ENCODE results near the gene GSTP1.

GSTP1 gene

GRCh38 chr11:67629386-67630227 lies 46.0 kb downstream of the GSTP1 start, which contains the start of gene NUDT8:
Gene NUDT8, minus strand, starts transcription at chr11:67629937. Its CDS starts 26 bp downstream, at chr11:67629911.
- peak within 1 kb of the TSS; percentile 84 to 91 for H3K27ac Mint-ChIP-seq
- H3K27me3 Mint-ChIP-seq = no peaks in the 10 kb centered on the region

GRCh38 chr11:67630228-67630942 lies 46.8 kb downstream of the GSTP1 start:
- Mint-ChIP-seq H3K27me3 (no peaks in the 10 kb centered on the region), H3K9me3 (no peaks in the 10 kb centered on the region), H3K27ac (peak overlapping the region; percentile 84 to 91), H3K36me3 (ENCODE audit: insufficient read depth) (peaks cover 4% of the 10 kb centered on the region), H3K4me3 (peak overlapping the region; percentile 89 to 90), H3K4me1 (ENCODE audit: low read depth in 2 of 2) (peaks cover 10 to 12% of the 10 kb centered on the region in 2 donors)
- ATAC-seq (replicated peaks) (peak; percentile 68), DNase-seq (peak; percentile 90 to 95 (median 91))

More at GRCh38 chr11:67629386-67630227, 46.0 kb downstream of the GSTP1 start, which contains the start of gene NUDT8:
- peak within 1 kb of the TSS; percentile 89 to 90 for H3K4me3 Mint-ChIP-seq
- peaks cover 10 to 12% of the 10 kb centered on the region in 2 donors for H3K4me1 Mint-ChIP-seq (ENCODE audit: low read depth in 2 of 2)
- no peaks in the 10 kb centered on the region for H3K9me3 Mint-ChIP-seq
- peak; percentile 87 to 93 (median 91) for DNase-seq
- peak; percentile 64 for ATAC-seq (replicated peaks)
- peaks cover 4% of the 10 kb centered on the region for H3K36me3 Mint-ChIP-seq (ENCODE audit: insufficient read depth)

GRCh38 chr11:67630943-67631331 lies 47.3 kb downstream of the GSTP1 start:
- H3K4me3 Mint-ChIP-seq = peak overlapping the region; percentile 89 to 90
- H3K27ac Mint-ChIP-seq = peak overlapping the region; percentile 84 to 91
- no peaks in the 10 kb centered on the region for H3K27me3 Mint-ChIP-seq
- H3K36me3 Mint-ChIP-seq (ENCODE audit: insufficient read depth) = peaks cover 4% of the 10 kb centered on the region
- DNase-seq (no peak), ATAC-seq (replicated peaks) (no peak)
- H3K4me1 Mint-ChIP-seq (ENCODE audit: low read depth in 2 of 2) = peaks cover 10 to 12% of the 10 kb centered on the region in 2 donors
- no peaks in the 10 kb centered on the region for H3K9me3 Mint-ChIP-seq

GRCh38 chr11:67631411-67631810 lies 47.8 kb downstream of the GSTP1 start:
- Mint-ChIP-seq H3K36me3 (ENCODE audit: insufficient read depth) (peaks cover 4% of the 10 kb centered on the region), H3K27me3 (no peaks in the 10 kb centered on the region), H3K27ac (peak overlapping the region in 1 of 2 donors; percentile 81), H3K4me3 (peak overlapping the region; percentile 89 to 90), H3K4me1 (ENCODE audit: low read depth in 2 of 2) (peaks cover 10 to 12% of the 10 kb centered on the region in 2 donors), H3K9me3 (no peaks in the 10 kb centered on the region)
- ATAC-seq (replicated peaks) (no peak), DNase-seq (no peak)

- Mint-ChIP-seq H3K27me3 (no peaks in the 10 kb centered on the region), H3K9me3 (no peaks in the 10 kb centered on the region), H3K4me3 (peak overlapping the region; percentile 51 to 89), H3K36me3 (ENCODE audit: insufficient read depth) (peaks cover 7% of the 10 kb centered on the region), H3K4me1 (ENCODE audit: low read depth in 2 of 2) (peaks cover 10% of the 10 kb centered on the region in 2 donors), H3K27ac (peak overlapping the region in 1 of 2 donors; percentile 81)
- DNase-seq (no peak), ATAC-seq (replicated peaks) (no peak)
These were observed 48.2 kb downstream of the GSTP1 start for GRCh38 chr11:67631853-67632174.

GRCh38 chr11:67632175-67632981 lies 48.8 kb downstream of the GSTP1 start:
- ATAC-seq (replicated peaks) (no peak), DNase-seq (no peak)
- H3K27me3 Mint-ChIP-seq = no peaks in the 10 kb centered on the region
- H3K36me3 Mint-ChIP-seq (ENCODE audit: insufficient read depth) = peaks cover 3% of the 10 kb centered on the region
- no peaks in the 10 kb centered on the region for H3K9me3 Mint-ChIP-seq
- H3K27ac Mint-ChIP-seq = peak overlapping the region in 1 of 2 donors; percentile 81
- H3K4me3 Mint-ChIP-seq = peak overlapping the region; percentile 51 to 89
- peaks cover 6 to 12% of the 10 kb centered on the region in 2 donors for H3K4me1 Mint-ChIP-seq (ENCODE audit: low read depth in 2 of 2)

- ATAC-seq (replicated peaks) = no peak
- Mint-ChIP-seq H3K9me3 (no peaks in the 10 kb centered on the region), H3K4me1 (ENCODE audit: low read depth in 2 of 2) (peaks cover 5 to 12% of the 10 kb centered on the region in 2 donors), H3K36me3 (ENCODE audit: insufficient read depth) (peaks cover 3% of the 10 kb centered on the region), H3K27me3 (no peaks in the 10 kb centered on the region), H3K4me3 (no peak overlapping the region), H3K27ac (peak overlapping the region in 1 of 2 donors; percentile 41)
- no peak for DNase-seq
These were observed 49.6 kb downstream of the GSTP1 start for GRCh38 chr11:67632982-67633755.

GRCh38 chr11:67633758-67634365 lies 50.2 kb downstream of the GSTP1 start:
- Mint-ChIP-seq H3K27ac (no peak overlapping the region), H3K9me3 (no peaks in the 10 kb centered on the region), H3K4me3 (no peak overlapping the region), H3K4me1 (ENCODE audit: low read depth in 2 of 2) (peaks cover 5 to 9% of the 10 kb centered on the region in 2 donors), H3K36me3 (ENCODE audit: insufficient read depth) (peaks cover 3% of the 10 kb centered on the region), H3K27me3 (no peaks in the 10 kb centered on the region)
- ATAC-seq (replicated peaks) (no peak), DNase-seq (no peak)

- Mint-ChIP-seq H3K4me1 (ENCODE audit: low read depth in 2 of 2) (peaks cover 5 to 8% of the 10 kb centered on the region in 2 donors), H3K9me3 (no peaks in the 10 kb centered on the region), H3K27ac (no peak overlapping the region), H3K36me3 (ENCODE audit: insufficient read depth) (peaks cover 3% of the 10 kb centered on the region), H3K27me3 (no peaks in the 10 kb centered on the region), H3K4me3 (no peak overlapping the region)
- DNase-seq (no peak), ATAC-seq (replicated peaks) (no peak)
These were observed 51.0 kb downstream of the GSTP1 start for GRCh38 chr11:67634366-67635230.

- no peak for ATAC-seq (replicated peaks)
- Mint-ChIP-seq H3K4me1 (ENCODE audit: low read depth in 2 of 2) (peaks cover 7 to 8% of the 10 kb centered on the region in 2 donors), H3K27me3 (no peaks in the 10 kb centered on the region), H3K27ac (no peak overlapping the region), H3K36me3 (ENCODE audit: insufficient read depth) (peaks cover 3% of the 10 kb centered on the region), H3K4me3 (no peak overlapping the region), H3K9me3 (no peaks in the 10 kb centered on the region)
- DNase-seq = no peak
These were observed 51.6 kb downstream of the GSTP1 start for GRCh38 chr11:67635231-67635521.
